ENCODE results near the gene RAB27A. TPM values are rescaled to one million over a fixed set of nuclear protein-coding genes. Genes with fewer than 3 reads are reported as not detected.
"Not testable (repeated sequence)": the region's sequence is repeated elsewhere in the genome, so short reads cannot be mapped to it uniquely, and the experiment has no call there.

The RAB27A gene
- polyA plus RNA-seq, 1 donor (not counting 4 experiments of a cell fraction or from before 2014, with no cell fraction given) = 10.8 TPM

DNA sequence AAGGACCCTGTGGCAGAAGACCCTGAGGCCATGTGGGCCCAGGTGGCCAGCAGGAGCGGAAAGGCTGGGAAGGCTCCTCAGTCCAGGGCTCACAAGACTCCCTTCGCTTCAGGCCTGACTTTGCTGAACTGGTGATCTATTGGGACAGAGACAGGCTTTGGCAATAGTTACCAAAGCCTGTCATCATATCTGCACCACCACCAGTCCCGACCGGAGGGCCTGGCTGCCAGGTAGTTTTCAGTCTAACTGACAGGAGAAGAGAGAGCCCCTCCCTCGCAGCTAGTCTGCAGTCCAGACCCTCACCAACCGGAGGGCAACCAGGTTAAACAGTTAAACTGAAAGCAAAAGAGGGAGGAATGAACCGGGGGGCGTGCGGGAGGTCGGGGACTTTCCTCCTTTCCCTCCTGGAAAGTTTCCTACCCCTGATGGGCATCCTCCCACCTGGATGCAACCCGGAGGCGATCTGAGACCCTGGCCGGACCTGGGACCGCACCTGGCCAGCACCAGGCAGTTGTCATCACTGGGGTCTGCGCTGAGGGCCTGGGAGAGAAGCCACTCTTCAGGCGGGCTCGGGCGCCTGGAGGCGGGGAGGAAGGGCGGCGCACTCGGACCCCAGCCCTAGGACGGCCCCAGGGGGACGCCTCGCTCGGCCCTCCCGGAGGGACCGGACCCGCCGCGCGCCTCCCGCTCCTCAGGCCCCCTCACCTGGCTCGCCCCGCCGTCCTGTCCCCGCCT is 435 bp downstream of the RAB27A start:
- dilution Hi-C loops (cut with MboI; ENCODE audit: extremely low pct_ligation_motif_present, low sequenced_read_pairs) = no loop called here
- Histone ChIP-seq H3K4me2 (ENCODE audit: control insufficient read depth, extremely low read depth, insufficient read depth, low read depth, low read length) (peak overlapping the region; percentile 75), H3K27ac (ENCODE audit: control insufficient read depth, insufficient read depth, low read length) (peak overlapping the region; percentile 64), H3K36me3 (ENCODE audit: control insufficient read depth in 2 of 2, extremely low read depth in 1 of 2, insufficient read depth in 2 of 2, low read length in 2 of 2) (no peaks in the 10 kb centered on the region), H3K9ac (ENCODE audit: control insufficient read depth, extremely low read depth, insufficient read depth, low read length) (peak overlapping the region; percentile 83), H3K4me1 (ENCODE audit: control insufficient read depth, extremely low read depth, insufficient read depth, low read length) (peaks cover 4% of the 10 kb centered on the region), H3K27me3 (ENCODE audit: control insufficient read depth, extremely low read depth, insufficient read depth, low read length) (no peaks in the 10 kb centered on the region), H4K20me1 (ENCODE audit: control insufficient read depth, extremely low read depth, insufficient read depth, low read length) (no peaks in the 10 kb centered on the region), H3K9me3 (ENCODE audit: control insufficient read depth, low read depth, low read length) (no peaks in the 10 kb centered on the region), H3K9me1 (ENCODE audit: control insufficient read depth, extremely low read depth, insufficient read depth, low read length) (no peaks in the 10 kb centered on the region), H3K4me3 (ENCODE audit: control insufficient read depth in 2 of 3, extremely low read depth in 1 of 3, insufficient read depth in 2 of 3, low read depth in 1 of 3, low read length in 3 of 3) (peak overlapping the region; percentile 57 to 83 (median 77)), H3K79me2 (ENCODE audit: control insufficient read depth, insufficient read depth, low read length) (no peaks in the 10 kb centered on the region), H2AFZ (ENCODE audit: control insufficient read depth, low read length) (peak overlapping the region; percentile 95)
- no peak for DNase-seq (ENCODE audit: low read depth, low spot score)
- FAIRE-seq = no peak
- TF ChIP-seq CTCF (optimal IDR thresholded peaks at IDR 0.05 in 1 of 3, IDR thresholded peaks at IDR 0.05 in 1 of 3, conservative IDR thresholded peaks at IDR 0.05 in 1 of 3; ENCODE audit: extremely low read depth in 1 of 3, insufficient read depth in 2 of 3, low read length in 3 of 3) (no peak), EZH2 (IDR thresholded peaks at IDR 0.05; ENCODE audit: low read length) (no peak)

DNA sequence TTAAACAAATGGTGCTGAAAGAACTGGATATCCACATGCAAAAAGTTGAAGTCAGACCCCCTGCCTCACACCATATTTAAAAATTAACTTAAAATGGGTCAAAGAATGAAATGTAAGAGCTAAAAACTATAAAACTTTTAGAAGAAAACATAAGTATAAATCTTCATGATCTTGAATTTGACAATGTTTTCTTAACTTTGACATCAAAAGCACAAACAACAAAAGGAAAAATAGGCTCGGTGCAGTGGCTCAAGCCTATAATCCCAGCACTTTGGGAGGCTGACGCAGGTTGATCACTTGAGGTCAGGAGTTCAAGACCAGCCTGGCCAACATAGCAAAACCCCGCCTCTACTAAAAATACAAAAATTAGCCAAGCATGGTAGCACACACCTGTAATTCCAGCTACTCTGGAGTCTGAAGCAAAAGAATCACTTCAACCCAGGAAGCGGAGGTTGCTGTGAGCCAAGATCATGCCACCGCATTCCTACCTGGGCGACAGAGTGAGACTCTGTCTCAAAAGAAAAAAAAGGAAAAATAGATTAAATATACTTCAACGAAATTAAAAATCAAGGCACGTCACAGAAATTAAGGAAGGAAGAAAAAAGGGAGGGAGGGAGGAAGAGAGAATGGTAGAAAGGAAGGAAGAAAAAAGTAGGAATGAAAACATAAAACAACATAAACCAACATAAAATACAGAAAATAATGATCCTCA is 1.5 kb downstream of the RAB27A start:
- Histone ChIP-seq H3K9me1 (ENCODE audit: control insufficient read depth, extremely low read depth, insufficient read depth, low read length) (no peaks in the 10 kb centered on the region), H3K4me2 (ENCODE audit: control insufficient read depth, extremely low read depth, insufficient read depth, low read depth, low read length) (no peak overlapping the region), H3K9me3 (ENCODE audit: control insufficient read depth, low read depth, low read length) (no peaks in the 10 kb centered on the region), H3K4me3 (ENCODE audit: control insufficient read depth in 2 of 3, extremely low read depth in 1 of 3, insufficient read depth in 2 of 3, low read depth in 1 of 3, low read length in 3 of 3) (peak overlapping the region in 1 of 3 experiments; percentile 83), H3K36me3 (ENCODE audit: control insufficient read depth in 2 of 2, extremely low read depth in 1 of 2, insufficient read depth in 2 of 2, low read length in 2 of 2) (no peaks in the 10 kb centered on the region), H3K27ac (ENCODE audit: control insufficient read depth, insufficient read depth, low read length) (no peak overlapping the region), H3K4me1 (ENCODE audit: control insufficient read depth, extremely low read depth, insufficient read depth, low read length) (peaks cover 4% of the 10 kb centered on the region), H3K27me3 (ENCODE audit: control insufficient read depth, extremely low read depth, insufficient read depth, low read length) (no peaks in the 10 kb centered on the region), H2AFZ (ENCODE audit: control insufficient read depth, low read length) (no peak overlapping the region), H3K9ac (ENCODE audit: control insufficient read depth, extremely low read depth, insufficient read depth, low read length) (no peak overlapping the region), H3K79me2 (ENCODE audit: control insufficient read depth, insufficient read depth, low read length) (no peaks in the 10 kb centered on the region), H4K20me1 (ENCODE audit: control insufficient read depth, extremely low read depth, insufficient read depth, low read length) (no peaks in the 10 kb centered on the region)
- no peak for FAIRE-seq
- TF ChIP-seq CTCF (optimal IDR thresholded peaks at IDR 0.05 in 1 of 3, IDR thresholded peaks at IDR 0.05 in 1 of 3, conservative IDR thresholded peaks at IDR 0.05 in 1 of 3; ENCODE audit: extremely low read depth in 1 of 3, insufficient read depth in 2 of 3, low read length in 3 of 3) (no peak), EZH2 (IDR thresholded peaks at IDR 0.05; ENCODE audit: low read length) (no peak)
- no peak for DNase-seq (ENCODE audit: low read depth, low spot score)
- dilution Hi-C loops (cut with MboI; ENCODE audit: extremely low pct_ligation_motif_present, low sequenced_read_pairs) = no loop called here

DNA sequence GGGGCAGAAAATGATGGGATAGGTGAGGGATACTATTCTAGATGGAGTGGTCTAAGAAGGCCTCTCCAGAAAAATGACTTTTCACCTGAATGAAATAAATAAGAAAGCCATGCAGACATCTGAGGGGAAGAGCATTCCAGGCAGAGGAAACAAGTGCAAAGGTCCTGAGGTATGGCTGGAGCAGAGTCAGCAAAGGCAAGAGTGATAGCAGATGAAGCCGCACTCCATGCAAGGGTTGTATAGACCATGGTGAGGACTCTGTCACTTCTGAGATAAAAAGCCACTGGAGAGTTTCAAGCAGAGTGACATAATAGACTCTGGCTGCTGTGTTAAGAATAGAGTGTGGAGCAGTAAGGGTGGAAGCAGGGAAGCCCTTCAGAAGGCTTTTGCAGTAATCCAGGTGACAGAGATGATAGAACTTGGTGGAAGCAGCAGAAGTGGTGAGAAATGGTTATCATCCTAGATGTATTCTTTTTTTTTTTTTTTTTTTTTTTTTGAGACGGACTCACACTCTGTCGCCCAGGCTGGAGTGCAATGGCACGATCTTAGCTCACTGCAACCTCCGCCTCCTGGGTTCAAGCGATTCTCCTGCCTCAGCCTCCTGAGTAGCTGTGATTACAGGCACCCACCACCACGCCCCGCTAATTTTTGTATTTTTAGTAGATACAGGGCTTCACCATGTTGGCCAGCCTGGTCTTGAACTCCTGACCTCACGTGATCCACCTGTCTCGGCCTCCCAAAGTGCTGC is 3.0 kb downstream of the RAB27A start:
- peaks cover 16% of the 10 kb centered on the region for H3K4me1 ChIP-seq (ENCODE audit: control insufficient read depth, extremely low read depth, insufficient read depth, low read length)
- H3K4me3 ChIP-seq (ENCODE audit: control insufficient read depth in 2 of 3, extremely low read depth in 1 of 3, insufficient read depth in 2 of 3, low read depth in 1 of 3, low read length in 3 of 3); H4K20me1 ChIP-seq (ENCODE audit: control insufficient read depth, extremely low read depth, insufficient read depth, low read length); H3K9me1 ChIP-seq (ENCODE audit: control insufficient read depth, extremely low read depth, insufficient read depth, low read length); H2AFZ ChIP-seq (ENCODE audit: control insufficient read depth, low read length); H3K9ac ChIP-seq (ENCODE audit: control insufficient read depth, extremely low read depth, insufficient read depth, low read length); DNase-seq (ENCODE audit: low read depth, low spot score); H3K79me2 ChIP-seq (ENCODE audit: control insufficient read depth, insufficient read depth, low read length); H3K27me3 ChIP-seq (ENCODE audit: control insufficient read depth, extremely low read depth, insufficient read depth, low read length); dilution Hi-C loops (cut with MboI; ENCODE audit: extremely low pct_ligation_motif_present, low sequenced_read_pairs); H3K27ac ChIP-seq (ENCODE audit: control insufficient read depth, insufficient read depth, low read length); H3K36me3 ChIP-seq (ENCODE audit: control insufficient read depth in 2 of 2, extremely low read depth in 1 of 2, insufficient read depth in 2 of 2, low read length in 2 of 2); H3K4me2 ChIP-seq (ENCODE audit: control insufficient read depth, extremely low read depth, insufficient read depth, low read depth, low read length); H3K9me3 ChIP-seq (ENCODE audit: control insufficient read depth, low read depth, low read length); FAIRE-seq: not testable (repeated sequence)
